ENCODE data around the gene EFCAB5. TPM values are rescaled to one million over a fixed set of nuclear protein-coding genes. Genes with fewer than 3 reads are reported as not detected.
A peak's percentile ranks its signal among the peaks of the same experiment; 100 is the strongest.

EFCAB5 gene
- polyA plus RNA-seq, 1 of the 3 experiments (the other 2 are of a cell fraction) = 0.05 TPM

- POLR2A ChIA-PET = no interaction called here
Measured at GRCh38 chr17:29933379-29933778, 8.1 kb upstream of the EFCAB5 start.

More at GRCh38 chr17:29933379-29933778, 8.1 kb upstream of the EFCAB5 start:
- Histone ChIP-seq H3K4me2 (no peak overlapping the region), H3K4me1 (ENCODE audit: control insufficient read depth in 1 of 2, insufficient read depth in 2 of 2, low read depth in 1 of 2, low read length in 1 of 2) (peaks cover 8 to 10% of the 10 kb centered on the region in 2 experiments; a peak in 3 of 4 replicates), H3F3A (replicated peaks; ENCODE audit: insufficient read depth) (peaks cover 10% of the 10 kb centered on the region), H3K9me2 (no peaks in the 10 kb centered on the region), H3K27ac (ENCODE audit: low read depth in 2 of 2, low read length in 1 of 2) (no peak overlapping the region), H4K20me1 (ENCODE audit: insufficient read depth) (no peaks in the 10 kb centered on the region), H3K9me3 (no peaks in the 10 kb centered on the region), H3K36me3 (replicated peaks in 1 of 2; ENCODE audit: control insufficient read depth in 1 of 2, insufficient read depth in 2 of 2, low read length in 1 of 2) (no peaks in the 10 kb centered on the region), H3K79me2 (ENCODE audit: insufficient read depth) (peaks cover 25% of the 10 kb centered on the region), H3K4me3 (ENCODE audit: low read depth in 2 of 2, low read length in 1 of 2) (no peak overlapping the region), H3K9ac (no peak overlapping the region), H3K27me3 (ENCODE audit: insufficient read depth) (no peaks in the 10 kb centered on the region), H2AFZ (ENCODE audit: low read depth) (no peak overlapping the region)
- no peak for DNase-seq
- CTCF ChIA-PET = interaction anchor here (0.7 to 3.6 kb wide), 16 partner anchors 10 to 563 kb away, joined by 3 to 19 read pairs (median 3); no protein-coding TSS in a partner anchor
- WGBS (ENCODE audit: low lambda C conversion rate) = 28% methylated on average over 2 of the region's 2 CpGs
- TF ChIP-seq, protein P1, sequence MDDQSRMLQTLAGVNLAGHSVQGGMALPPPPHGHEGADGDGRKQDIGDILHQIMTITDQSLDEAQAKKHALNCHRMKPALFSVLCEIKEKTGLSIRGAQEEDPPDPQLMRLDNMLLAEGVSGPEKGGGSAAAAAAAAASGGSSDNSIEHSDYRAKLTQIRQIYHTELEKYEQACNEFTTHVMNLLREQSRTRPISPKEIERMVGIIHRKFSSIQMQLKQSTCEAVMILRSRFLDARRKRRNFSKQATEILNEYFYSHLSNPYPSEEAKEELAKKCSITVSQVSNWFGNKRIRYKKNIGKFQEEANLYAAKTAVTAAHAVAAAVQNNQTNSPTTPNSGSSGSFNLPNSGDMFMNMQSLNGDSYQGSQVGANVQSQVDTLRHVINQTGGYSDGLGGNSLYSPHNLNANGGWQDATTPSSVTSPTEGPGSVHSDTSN (IDR thresholded peaks at IDR 0.05) = no peak
- TF ChIP-seq RAD21 (IDR thresholded peaks at IDR 0.05; ENCODE audit: low read length) = peak; percentile 58
- no peak for TF ChIP-seq MAX (IDR thresholded peaks at IDR 0.05; ENCODE audit: low read depth)
- TF ChIP-seq CTCF (IDR thresholded peaks at IDR 0.05) = peak; percentile 53
- peak; percentile 52 for TF ChIP-seq SMC3 (IDR thresholded peaks at IDR 0.05; ENCODE audit: low read depth, low read length)
- TF ChIP-seq RCOR1 (IDR thresholded peaks at IDR 0.05; ENCODE audit: low read length) = no peak
- TF ChIP-seq GABPA (IDR thresholded peaks at IDR 0.05; ENCODE audit: low read depth) = no peak
- TF ChIP-seq EZH2phosphoT487 (IDR thresholded peaks at IDR 0.05; ENCODE audit: borderline replicate concordance, low read depth) = no peak
- no peak for TF ChIP-seq SIN3A (IDR thresholded peaks at IDR 0.05; ENCODE audit: borderline replicate concordance, low read depth, low read length)
- TF ChIP-seq NRF1 (IDR thresholded peaks at IDR 0.05; ENCODE audit: low read depth, low read length) = no peak
- TF ChIP-seq TAF1 (IDR thresholded peaks at IDR 0.05; ENCODE audit: borderline replicate concordance, low read depth, low read length) = no peak
- no peak for TF ChIP-seq GATA2 (CRISPR knock-in tag; IDR thresholded peaks at IDR 0.05)
- TF ChIP-seq, protein P2, sequence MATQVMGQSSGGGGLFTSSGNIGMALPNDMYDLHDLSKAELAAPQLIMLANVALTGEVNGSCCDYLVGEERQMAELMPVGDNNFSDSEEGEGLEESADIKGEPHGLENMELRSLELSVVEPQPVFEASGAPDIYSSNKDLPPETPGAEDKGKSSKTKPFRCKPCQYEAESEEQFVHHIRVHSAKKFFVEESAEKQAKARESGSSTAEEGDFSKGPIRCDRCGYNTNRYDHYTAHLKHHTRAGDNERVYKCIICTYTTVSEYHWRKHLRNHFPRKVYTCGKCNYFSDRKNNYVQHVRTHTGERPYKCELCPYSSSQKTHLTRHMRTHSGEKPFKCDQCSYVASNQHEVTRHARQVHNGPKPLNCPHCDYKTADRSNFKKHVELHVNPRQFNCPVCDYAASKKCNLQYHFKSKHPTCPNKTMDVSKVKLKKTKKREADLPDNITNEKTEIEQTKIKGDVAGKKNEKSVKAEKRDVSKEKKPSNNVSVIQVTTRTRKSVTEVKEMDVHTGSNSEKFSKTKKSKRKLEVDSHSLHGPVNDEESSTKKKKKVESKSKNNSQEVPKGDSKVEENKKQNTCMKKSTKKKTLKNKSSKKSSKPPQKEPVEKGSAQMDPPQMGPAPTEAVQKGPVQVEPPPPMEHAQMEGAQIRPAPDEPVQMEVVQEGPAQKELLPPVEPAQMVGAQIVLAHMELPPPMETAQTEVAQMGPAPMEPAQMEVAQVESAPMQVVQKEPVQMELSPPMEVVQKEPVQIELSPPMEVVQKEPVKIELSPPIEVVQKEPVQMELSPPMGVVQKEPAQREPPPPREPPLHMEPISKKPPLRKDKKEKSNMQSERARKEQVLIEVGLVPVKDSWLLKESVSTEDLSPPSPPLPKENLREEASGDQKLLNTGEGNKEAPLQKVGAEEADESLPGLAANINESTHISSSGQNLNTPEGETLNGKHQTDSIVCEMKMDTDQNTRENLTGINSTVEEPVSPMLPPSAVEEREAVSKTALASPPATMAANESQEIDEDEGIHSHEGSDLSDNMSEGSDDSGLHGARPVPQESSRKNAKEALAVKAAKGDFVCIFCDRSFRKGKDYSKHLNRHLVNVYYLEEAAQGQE (IDR thresholded peaks at IDR 0.05; ENCODE audit: low read depth, low read length) = no peak
- TF ChIP-seq MEF2A (IDR thresholded peaks at IDR 0.05; ENCODE audit: borderline replicate concordance, low read depth) = no peak
- TF ChIP-seq USF1 (IDR thresholded peaks at IDR 0.05; ENCODE audit: borderline replicate concordance, low read depth) = no peak
- no peak for TF ChIP-seq EP300 (IDR thresholded peaks at IDR 0.05; ENCODE audit: borderline replicate concordance in 1 of 2, low read depth in 1 of 2, low read length in 1 of 2)
- no peak for TF ChIP-seq YY1 (IDR thresholded peaks at IDR 0.05; ENCODE audit: low read depth)
- TF ChIP-seq TEAD4 (IDR thresholded peaks at IDR 0.05; ENCODE audit: borderline replicate concordance, insufficient read depth) = no peak
- no peak for TF ChIP-seq IRF3 (IDR thresholded peaks at IDR 0.05; ENCODE audit: low read depth, low read length)
- TF ChIP-seq, protein P3, sequence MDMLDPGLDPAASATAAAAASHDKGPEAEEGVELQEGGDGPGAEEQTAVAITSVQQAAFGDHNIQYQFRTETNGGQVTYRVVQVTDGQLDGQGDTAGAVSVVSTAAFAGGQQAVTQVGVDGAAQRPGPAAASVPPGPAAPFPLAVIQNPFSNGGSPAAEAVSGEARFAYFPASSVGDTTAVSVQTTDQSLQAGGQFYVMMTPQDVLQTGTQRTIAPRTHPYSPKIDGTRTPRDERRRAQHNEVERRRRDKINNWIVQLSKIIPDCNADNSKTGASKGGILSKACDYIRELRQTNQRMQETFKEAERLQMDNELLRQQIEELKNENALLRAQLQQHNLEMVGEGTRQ (IDR thresholded peaks at IDR 0.05; ENCODE audit: borderline replicate concordance, low read depth, low read length) = no peak
- TF ChIP-seq MXI1 (IDR thresholded peaks at IDR 0.05; ENCODE audit: low read depth, low read length) = no peak
